H9 (cell line): ENCODE measurements around the gene CCR7. TPM values are rescaled to one million over a fixed set of nuclear protein-coding genes. Genes with fewer than 3 reads are reported as not detected.

ENCODE experiments used
- DNase-seq: peaks from one replicate; pipeline ENCODE4 v3.0.0-alpha.2; 2017
- H2AFZ ChIP-seq: one replicate; pipeline ENCODE4 v1.6.1; 2013; ENCODE audit warnings: mild to moderate bottlenecking, low read length, control low read depth, moderate library complexity
- H2AK5ac ChIP-seq: 2 replicates; pipeline ENCODE4 v1.6.1; 2013; ENCODE audit warnings: low read length, control low read depth, mixed read lengths; ENCODE audit not compliant: insufficient read length
- H2BK120ac ChIP-seq: one replicate; pipeline ENCODE4 v1.6.1; 2013; ENCODE audit warnings: low read depth, mild to moderate bottlenecking, low read length, control low read depth, inconsistent platforms; ENCODE audit not compliant: poor library complexity, severe bottlenecking
- H2BK12ac ChIP-seq: 2 replicates; pipeline ENCODE4 v1.6.1; 2013; ENCODE audit warnings: low read length, control low read depth, mixed read lengths, low read depth; ENCODE audit not compliant: insufficient read length
- H2BK15ac ChIP-seq: 2 replicates; pipeline ENCODE4 v1.6.1; 2013; ENCODE audit warnings: low read depth, low read length, control low read depth
- H2BK20ac ChIP-seq: one replicate; pipeline ENCODE4 v1.6.1; 2013; ENCODE audit warnings: low read depth, mild to moderate bottlenecking, low read length, control low read depth, inconsistent platforms; ENCODE audit not compliant: poor library complexity, severe bottlenecking
- H2BK5ac ChIP-seq: 2 replicates; pipeline ENCODE4 v1.6.1; 2013; ENCODE audit warnings: low read length, control low read depth, mixed read lengths; ENCODE audit not compliant: insufficient read length
- H3K14ac ChIP-seq: 2 replicates; pipeline ENCODE4 v1.6.1; 2013; ENCODE audit warnings: low read length, control low read depth; ENCODE audit not compliant: insufficient read depth
- H3K18ac ChIP-seq: 2 replicates; pipeline ENCODE4 v1.6.1; 2013; ENCODE audit warnings: low read depth, mild to moderate bottlenecking, mixed read lengths, low read length, control low read depth; ENCODE audit not compliant: insufficient read length
- H3K23ac ChIP-seq: 2 replicates; pipeline ENCODE4 v1.6.1; 2013; ENCODE audit warnings: low read length, control low read depth, mixed read lengths, low read depth; ENCODE audit not compliant: insufficient read length
- H3K23me2 ChIP-seq: 2 replicates; pipeline ENCODE4 v1.6.1; 2013; ENCODE audit warnings: low read depth, mild to moderate bottlenecking, mixed read lengths, low read length, control low read depth; ENCODE audit not compliant: insufficient read length, poor library complexity, severe bottlenecking
- H3K27ac ChIP-seq: 2 replicates; pipeline ENCODE4 v1.5.1; 2013; ENCODE audit warnings: low read length, control low read depth, mixed read lengths, low read depth; ENCODE audit not compliant: insufficient read length
- H3K27me3 ChIP-seq: 2 replicates; pipeline ENCODE4 v1.6.1; 2013; ENCODE audit warnings: low read length, control low read depth, inconsistent platforms; ENCODE audit not compliant: insufficient read depth
- H3K4ac ChIP-seq: 2 replicates; pipeline ENCODE4 v1.6.1; 2013; ENCODE audit warnings: low read depth, mild to moderate bottlenecking, control low read depth, inconsistent platforms, low read length, moderate library complexity
- H3K4me1 ChIP-seq: 2 replicates; pipeline ENCODE4 v1.6.1; 2013; ENCODE audit warnings: low read length, control low read depth, inconsistent platforms; ENCODE audit not compliant: insufficient read depth
- H3K4me2 ChIP-seq: 2 replicates; pipeline ENCODE4 v1.6.1; 2013; ENCODE audit warnings: low read length, control low read depth, mixed read lengths; ENCODE audit not compliant: insufficient read length, insufficient read depth
- H3K56ac ChIP-seq: 2 replicates; pipeline ENCODE4 v1.6.1; 2013; ENCODE audit warnings: low read depth, mild to moderate bottlenecking, mixed read lengths, low read length, control low read depth; ENCODE audit not compliant: insufficient read length
- H3K79me1 ChIP-seq: 2 replicates; pipeline ENCODE4 v1.6.1; 2013; ENCODE audit warnings: low read depth, mild to moderate bottlenecking, moderate library complexity, low read length, control low read depth, inconsistent platforms; ENCODE audit not compliant: insufficient read depth, poor library complexity, severe bottlenecking
- H3K79me2 ChIP-seq: 2 replicates; pipeline ENCODE4 v1.6.1; 2013; ENCODE audit warnings: low read length, control low read depth, inconsistent platforms; ENCODE audit not compliant: insufficient read depth
- H3K9ac ChIP-seq: 2 replicates; pipeline ENCODE4 v1.6.1; 2013; ENCODE audit warnings: low read length, control low read depth, mixed read lengths; ENCODE audit not compliant: insufficient read length; ENCODE audit errors: extremely low read depth
- H3K9me3 ChIP-seq: one replicate; pipeline ENCODE4 v1.6.1; 2013; ENCODE audit warnings: low read depth, low read length, inconsistent platforms; ENCODE audit not compliant: control insufficient read depth
- H3T11ph ChIP-seq: one replicate; pipeline ENCODE4 v1.6.1; 2013; ENCODE audit warnings: mild to moderate bottlenecking, low read length, control low read depth, inconsistent platforms
- H4K20me1 ChIP-seq: one replicate; pipeline ENCODE4 v1.6.1; 2013; ENCODE audit not compliant: control insufficient read depth, insufficient read length, insufficient read depth
- H4K5ac ChIP-seq: 2 replicates; pipeline ENCODE4 v1.6.1; 2013; ENCODE audit warnings: low read depth, mild to moderate bottlenecking, mixed read lengths, low read length, control low read depth; ENCODE audit not compliant: insufficient read length
- H4K8ac ChIP-seq: replicated peaks from 2 replicates; pipeline ENCODE4 v1.6.1; 2013; ENCODE audit warnings: low read length, control low read depth, mixed read lengths, low read depth; ENCODE audit not compliant: insufficient read length
- H4K91ac ChIP-seq: 2 replicates; pipeline ENCODE4 v1.6.1; 2013; ENCODE audit warnings: low read depth, mild to moderate bottlenecking, moderate library complexity, mixed read lengths, low read length, control low read depth; ENCODE audit not compliant: insufficient read length
- H3K27ac Mint-ChIP-seq, 3 experiments: 2 replicates in 2 of 3; 3 replicates in 1 of 3; pipeline ENCODE4 v1.8.0; 2020 to 2021; ENCODE audit warnings: mixed read lengths in 3 of 3, mild to moderate bottlenecking in 1 of 3, moderate library complexity in 1 of 3
- H3K27me3 Mint-ChIP-seq: 2 replicates; pipeline ENCODE4 v1.8.0; 2021; ENCODE audit warnings: low read depth, mild to moderate bottlenecking, moderate library complexity, mixed read lengths
- H3K36me3 Mint-ChIP-seq, 3 experiments: 2 replicates in 2 of 3; 3 replicates in 1 of 3; pipeline ENCODE4 v1.8.0; 2020 to 2021; ENCODE audit warnings: low read depth in 3 of 3, mixed read lengths in 3 of 3; ENCODE audit not compliant: insufficient read depth in 1 of 3
- H3K4me1 Mint-ChIP-seq, 2 experiments: 2 replicates each; pipeline ENCODE4 v1.8.0; 2020; ENCODE audit warnings: mixed read lengths in 2 of 2
- H3K4me3 Mint-ChIP-seq, 2 experiments: 2 replicates in 1 of 2; 3 replicates in 1 of 2; pipeline ENCODE4 v1.8.0; 2020 to 2021; ENCODE audit warnings: mild to moderate bottlenecking in 2 of 2, mixed read lengths in 2 of 2, moderate library complexity in 1 of 2
- H3K9me3 Mint-ChIP-seq, 2 experiments: 2 replicates in 1 of 2; 3 replicates in 1 of 2; pipeline ENCODE4 v1.8.0; 2020; ENCODE audit warnings: mild to moderate bottlenecking in 2 of 2, mixed read lengths in 2 of 2, moderate library complexity in 1 of 2
- CTCF ChIP-seq: fragments of 200-600 bp; sonication (generic); conservative IDR thresholded peaks from 3 replicates; pipeline ENCODE4 v1.8.0; 2021; ENCODE audit warnings: antibody characterized with exemption, mild to moderate bottlenecking
- WGBS: extraction: QIAGEN DNeasy Blood & Tissue Kit; methylation state at CpG from one replicate; pipeline ENCODE4 v1.1.7; 2013; ENCODE audit warnings: missing lambda C conversion rate, low lambda C conversion rate, mixed read lengths; ENCODE audit not compliant: insufficient read length; ENCODE audit errors: extremely low coverage; 5-methylcytosine and 5-hydroxymethylcytosine counted together
- total RNA-seq: library from RNA; stranded (reverse); gene quantifications from 2 replicates; pipeline ENCODE4 v1.2.1, GENCODE V29; 2021

The CCR7 gene
- total RNA-seq, 1 experiment from 2014 or later: 0.31 TPM

- peaks cover 4 to 17% of the 10 kb centered on the region in 2 experiments; a peak in 2 of 4 replicates for H3K4me1 Mint-ChIP-seq
- H3K27ac Mint-ChIP-seq: no peak overlapping the region; a peak in 1 of 7 replicates
- Histone ChIP-seq H2BK20ac (no peak overlapping the region), H3K14ac (no peak overlapping the region), H3K27ac (no peak overlapping the region), H3K18ac (no peak overlapping the region), H3K9me3 (no peaks in the 10 kb centered on the region), H4K20me1 (no peaks in the 10 kb centered on the region), H3K79me1 (no peaks in the 10 kb centered on the region), H3K56ac (no peak overlapping the region), H3K23me2 (no peaks in the 10 kb centered on the region), H3K4ac (no peak overlapping the region), H3K27me3 (no peaks in the 10 kb centered on the region; the same call in 1 of the 2 replicates), H3K23ac (no peak overlapping the region), H2BK5ac (no peak overlapping the region), H2BK12ac (no peak overlapping the region), H4K5ac (no peak overlapping the region), H4K91ac (no peak overlapping the region), H3K4me2 (no peak overlapping the region), H2BK15ac (no peak overlapping the region), H2AK5ac (no peak overlapping the region), H3K79me2 (no peaks in the 10 kb centered on the region), H2AFZ (no peak overlapping the region), H3K9ac (no peak overlapping the region), H2BK120ac (no peak overlapping the region), H3K4me1 (no peaks in the 10 kb centered on the region), H3T11ph (no peak overlapping the region), H4K8ac (no peak overlapping the region)
- no CpG with 5 or more reads among the region's 3 CpGs for WGBS
- DNase-seq: no peak
- H3K4me3 Mint-ChIP-seq: no peak overlapping the region
- H3K9me3 Mint-ChIP-seq: peaks cover 9 to 11% of the 10 kb centered on the region in 2 experiments
- peaks cover 5% of the 10 kb centered on the region for H3K27me3 Mint-ChIP-seq
- no peak for TF ChIP-seq CTCF
- H3K36me3 Mint-ChIP-seq: peaks cover 4 to 7% (median 5%) of the 10 kb centered on the region in 3 experiments; a peak in 6 of 7 replicates
Observed at GRCh38 chr17:40524243-40524965, 40.9 kb downstream of the CCR7 start.
